SK-N-SH (cell line): Measurements from ENCODE around the gene SUMO1. TPM values are rescaled to one million over a fixed set of nuclear protein-coding genes. Genes with fewer than 3 reads are reported as not detected.

Experiments
- CTCF ChIA-PET: fragments of 300-600, 350-600 bp; formaldehyde crosslinking; extraction: SDS; loops from one replicate; lab custom pipeline; 2021; lab: Yijun Ruan, JAX
- POLR2A ChIA-PET: fragments of 350-600 bp; sonication (Branson Sonifier 250); formaldehyde crosslinking; extraction: SDS; loops from one replicate; lab custom pipeline; 2020; ENCODE audit warnings: antibody characterized with exemption, inconsistent platforms; lab: Yijun Ruan, JAX
- DNase-seq: peaks from one replicate; pipeline ENCODE4 v3.0.0; 2012
- H2AFZ ChIP-seq: fragments of 200-600 bp; sonication (generic); 2 replicates; pipeline ENCODE4 v1.8.1; 2016; ENCODE audit warnings: antibody characterized with exemption, mild to moderate bottlenecking, low read depth
- H3F3A ChIP-seq: fragments of 200-600 bp; sonication (generic); replicated peaks from 2 replicates; pipeline ENCODE3; 2016; ENCODE audit warnings: antibody characterized with exemption, mild to moderate bottlenecking; ENCODE audit not compliant: insufficient read depth
- H3K27ac ChIP-seq, 2 experiments: fragments of 200-500 bp in 1 of 2; fragments of 200-600 bp in 1 of 2; sonication (Bioruptor generic) in 1 of 2; sonication (generic), shearing (Covaris generic) in 1 of 2; 2 replicates each; pipeline versions ENCODE4 v1.5.1 to v1.6.1; 2014 to 2016; ENCODE audit warnings: low read depth in 2 of 2, inconsistent platforms in 1 of 2, low read length in 1 of 2, mild to moderate bottlenecking in 1 of 2, mixed read lengths in 1 of 2
- H3K27me3 ChIP-seq: fragments of 200-600 bp; sonication (generic), shearing (Covaris generic); 2 replicates; pipeline ENCODE4 v1.6.1; 2016; ENCODE audit warnings: mixed run types; ENCODE audit not compliant: insufficient read depth
- H3K36me3 ChIP-seq, 2 experiments: fragments of 200-500 bp in 1 of 2; fragments of 200-600 bp in 1 of 2; sonication (Bioruptor generic) in 1 of 2; sonication (generic) in 1 of 2; replicated peaks in 1 of 2; 2 replicates each; pipeline versions ENCODE3 to v1.5.1; 2014 to 2016; ENCODE audit warnings: low read length in 1 of 2, mild to moderate bottlenecking in 1 of 2; ENCODE audit not compliant: insufficient read depth in 2 of 2, control insufficient read depth in 1 of 2
- H3K4me1 ChIP-seq, 2 experiments: fragments of 200-500 bp in 1 of 2; fragments of 200-600 bp in 1 of 2; sonication (Bioruptor generic) in 1 of 2; sonication (generic), shearing (Covaris generic) in 1 of 2; 2 replicates each; pipeline versions ENCODE4 v1.5.1 to v1.6.1; 2014 to 2016; ENCODE audit warnings: low read depth in 1 of 2, low read length in 1 of 2, mixed run types in 1 of 2; ENCODE audit not compliant: insufficient read depth in 2 of 2, control insufficient read depth in 1 of 2
- H3K4me2 ChIP-seq: fragments of 200-600 bp; sonication (generic), shearing (Covaris generic); 2 replicates; pipeline ENCODE4 v1.6.1; 2017; ENCODE audit warnings: mixed run types
- H3K4me3 ChIP-seq, 2 experiments: fragments of 200-500 bp in 1 of 2; fragments of 200-600 bp in 1 of 2; sonication (Bioruptor generic) in 1 of 2; sonication (generic), shearing (Covaris generic) in 1 of 2; 2 replicates each; pipeline versions ENCODE4 v1.5.1 to v1.8.1; 2014 to 2016; ENCODE audit warnings: low read depth in 2 of 2, inconsistent platforms in 1 of 2, low read length in 1 of 2, mild to moderate bottlenecking in 1 of 2, mixed read lengths in 1 of 2, moderate library complexity in 1 of 2
- H3K79me2 ChIP-seq: fragments of 200-600 bp; sonication (generic); 2 replicates; pipeline ENCODE4 v1.8.1; 2017; ENCODE audit warnings: mild to moderate bottlenecking; ENCODE audit not compliant: insufficient read depth
- H3K9ac ChIP-seq: fragments of 200-600 bp; sonication (generic); 2 replicates; pipeline ENCODE4 v1.6.1; 2017; ENCODE audit warnings: mixed run types
- H3K9me2 ChIP-seq: fragments of 200-600 bp; sonication (generic); 2 replicates; pipeline ENCODE4 v1.6.1; 2017; ENCODE audit warnings: mixed run types
- H3K9me3 ChIP-seq: fragments of 200-600 bp; sonication (generic); 2 replicates; pipeline ENCODE4 v1.6.1; 2017; ENCODE audit warnings: mixed run types, mild to moderate bottlenecking, moderate library complexity
- H4K20me1 ChIP-seq: fragments of 200-600 bp; sonication (generic); 2 replicates; pipeline ENCODE4 v1.6.1; 2017; ENCODE audit warnings: mild to moderate bottlenecking, mixed run types; ENCODE audit not compliant: insufficient read depth
- CHD2 ChIP-seq: fragments of 150-350 bp; IDR thresholded peaks from 2 replicates; pipeline ENCODE4 v1.6.1; 2018; ENCODE audit warnings: low read length; ENCODE audit not compliant: partially characterized antibody
- ELF1 ChIP-seq: IDR thresholded peaks from 2 replicates; pipeline ENCODE4 v1.4.0; 2012
- EP300 ChIP-seq, 2 experiments: IDR thresholded peaks; 2 replicates each; pipeline versions ENCODE4 v1.4.0 to v1.6.1; 2012; ENCODE audit warnings: borderline replicate concordance in 1 of 2, low read depth in 1 of 2, low read length in 1 of 2
- FOSL2 ChIP-seq: IDR thresholded peaks from 2 replicates; pipeline ENCODE4 v1.4.0; 2012; ENCODE audit warnings: low read depth, mild to moderate bottlenecking, moderate library complexity, borderline replicate concordance
- FOXJ3 ChIP-seq: sonication (generic); formaldehyde crosslinking; IDR thresholded peaks from 2 replicates; pipeline ENCODE4 v1.5.1; 2020; ENCODE audit warnings: mild to moderate bottlenecking, missing genetic modification reagents
- FOXM1 ChIP-seq: IDR thresholded peaks from 2 replicates; pipeline ENCODE4 v1.4.0; 2012; ENCODE audit warnings: low read depth, mild to moderate bottlenecking
- GABPA ChIP-seq: IDR thresholded peaks from 2 replicates; pipeline ENCODE4 v1.4.0; 2012; ENCODE audit warnings: low read depth, mild to moderate bottlenecking
- MAX ChIP-seq: IDR thresholded peaks from 2 replicates; pipeline ENCODE4 v1.4.0; 2012; ENCODE audit warnings: low read depth
- MXI1 ChIP-seq: IDR thresholded peaks from 2 replicates; pipeline ENCODE4 v1.6.1; 2012; ENCODE audit warnings: mild to moderate bottlenecking, low read depth, low read length, improper control_type of control experiment
- POLR2AphosphoS5 ChIP-seq: IDR thresholded peaks from 2 replicates; pipeline ENCODE4 v1.6.1; 2012; ENCODE audit warnings: low read depth, low read length
- SIN3A ChIP-seq: IDR thresholded peaks from 2 replicates; pipeline ENCODE4 v1.6.1; 2012; ENCODE audit warnings: low read depth, mild to moderate bottlenecking, low read length, moderate library complexity, borderline replicate concordance
- TAF1 ChIP-seq: IDR thresholded peaks from 2 replicates; pipeline ENCODE4 v1.6.1; 2012; ENCODE audit warnings: low read depth, mild to moderate bottlenecking, low read length, moderate library complexity, borderline replicate concordance
- WGBS: methylation state at CpG from one replicate; pipeline ENCODE4 v1.1.6; 2017; ENCODE audit warnings: low lambda C conversion rate; 5-methylcytosine and 5-hydroxymethylcytosine counted together
- polyA plus RNA-seq, 3 experiments: library from polyadenylated mRNA; depleted of rRNA; stranded (reverse); fragments of >200 nt; gene quantifications; 2 replicates each; pipeline ENCODE4 v1.2.3, GENCODE V29; 2012
- TF ChIP-seq, protein P1 (sequence below): IDR thresholded peaks from 2 replicates; pipeline ENCODE4; 2012
- TF ChIP-seq, protein P2 (sequence below): fragments of 150-350 bp; IDR thresholded peaks from 2 replicates; pipeline ENCODE4 v1.6.1; 2017; ENCODE audit warnings: antibody characterized with exemption, low read length, low read depth, borderline replicate concordance

Gene SUMO1
- polyA plus RNA-seq (2012; rRNA removed) = 42.8 and 45.4 TPM in 2 replicates
- 74.8 and 116 TPM in 2 replicates for polyA plus RNA-seq (2012; cell fraction: cytosol; rRNA removed)
- polyA plus RNA-seq (2012; cell fraction: nucleus; rRNA removed) = 5.8 and 15.4 TPM in 2 replicates

GRCh38 chr2:202238234-202239197, at the start of gene SUMO1:
TSS of gene SUMO1 (minus strand) at chr2:202238597. CDS start at chr2:202238451, 146 bp downstream.
- TF ChIP-seq GABPA = peak; percentile 90
- peak; percentile 59 for TF ChIP-seq CHD2
- peak; percentile 66 for TF ChIP-seq MAX
- peak; percentile 76 for TF ChIP-seq TAF1
- TF ChIP-seq, protein P1, sequence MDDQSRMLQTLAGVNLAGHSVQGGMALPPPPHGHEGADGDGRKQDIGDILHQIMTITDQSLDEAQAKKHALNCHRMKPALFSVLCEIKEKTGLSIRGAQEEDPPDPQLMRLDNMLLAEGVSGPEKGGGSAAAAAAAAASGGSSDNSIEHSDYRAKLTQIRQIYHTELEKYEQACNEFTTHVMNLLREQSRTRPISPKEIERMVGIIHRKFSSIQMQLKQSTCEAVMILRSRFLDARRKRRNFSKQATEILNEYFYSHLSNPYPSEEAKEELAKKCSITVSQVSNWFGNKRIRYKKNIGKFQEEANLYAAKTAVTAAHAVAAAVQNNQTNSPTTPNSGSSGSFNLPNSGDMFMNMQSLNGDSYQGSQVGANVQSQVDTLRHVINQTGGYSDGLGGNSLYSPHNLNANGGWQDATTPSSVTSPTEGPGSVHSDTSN = no peak
- TF ChIP-seq FOSL2 = no peak
- no peak for TF ChIP-seq EP300 (IDR thresholded peaks at IDR 0.05; ENCODE audit: borderline replicate concordance in 1 of 2, low read depth in 1 of 2, low read length in 1 of 2)
- no peak for TF ChIP-seq FOXM1
- peak; percentile 32; the same call in 1 of the 2 replicates for TF ChIP-seq SIN3A
- TF ChIP-seq MXI1 = peak; percentile 50; the same call in 1 of the 2 replicates
- peak; percentile 45; the same call in 1 of the 2 replicates for TF ChIP-seq ELF1
- TF ChIP-seq POLR2AphosphoS5 = peak; percentile 77
- TF ChIP-seq, protein P2, sequence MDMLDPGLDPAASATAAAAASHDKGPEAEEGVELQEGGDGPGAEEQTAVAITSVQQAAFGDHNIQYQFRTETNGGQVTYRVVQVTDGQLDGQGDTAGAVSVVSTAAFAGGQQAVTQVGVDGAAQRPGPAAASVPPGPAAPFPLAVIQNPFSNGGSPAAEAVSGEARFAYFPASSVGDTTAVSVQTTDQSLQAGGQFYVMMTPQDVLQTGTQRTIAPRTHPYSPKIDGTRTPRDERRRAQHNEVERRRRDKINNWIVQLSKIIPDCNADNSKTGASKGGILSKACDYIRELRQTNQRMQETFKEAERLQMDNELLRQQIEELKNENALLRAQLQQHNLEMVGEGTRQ = no peak
- no peak for TF ChIP-seq FOXJ3
- H3K36me3 ChIP-seq = peaks cover 0 to 3% of the 10 kb centered on the region in 2 experiments
- H3K4me1 ChIP-seq = peaks cover 5 to 7% of the 10 kb centered on the region in 2 experiments; a peak in 3 of 4 replicates
- H3K4me2 ChIP-seq = peak within 1 kb of the TSS; percentile 81
- H4K20me1 ChIP-seq = peaks cover 38% of the 10 kb centered on the region
- H3K27me3 ChIP-seq = no peaks in the 10 kb centered on the region
- POLR2A ChIA-PET = interaction anchor here (0.6 to 1.4 kb wide), 3 partner anchors 27 to 458 kb away, joined by 3 to 5 read pairs (median 3); partner anchors contain the start of genes ALS2 and NOP58
- H3K9me3 ChIP-seq = no peaks in the 10 kb centered on the region
- peak within 1 kb of the TSS; percentile 84 for H3K9ac ChIP-seq
- peaks cover 45% of the 10 kb centered on the region for H3K79me2 ChIP-seq
- peaks cover 13% of the 10 kb centered on the region for H3F3A ChIP-seq
- peak within 1 kb of the TSS; percentile 83 to 86 for H3K27ac ChIP-seq
- peak within 1 kb of the TSS; percentile 87; the same call in 1 of the 2 replicates for H2AFZ ChIP-seq
- DNase-seq = peak; percentile 95
- CTCF ChIA-PET = no interaction called here
- peak within 1 kb of the TSS; percentile 83 to 91 for H3K4me3 ChIP-seq
- H3K9me2 ChIP-seq = no peaks in the 10 kb centered on the region
- 15% methylated on average over 41 of the region's 54 CpGs for WGBS
